Measurements from ENCODE around the gene RAP1GAP. TPM values are rescaled to one million over a fixed set of nuclear protein-coding genes. Genes with fewer than 3 reads are reported as not detected.

RAP1GAP gene
- total RNA-seq, 1 donor from 2014 or later: 1.1 TPM

- Histone ChIP-seq H3K4me3 (ENCODE audit: low read depth, low read length) (no peak overlapping the region), H3K27me3 (ENCODE audit: control insufficient read depth, insufficient read depth, low read length) (no peaks in the 10 kb centered on the region), H3K36me3 (ENCODE audit: control insufficient read depth, insufficient read depth, low read length) (no peaks in the 10 kb centered on the region)
- TF ChIP-seq CTCF (IDR thresholded peaks at IDR 0.05; ENCODE audit: insufficient read depth, low read length, severe bottlenecking): no peak
- peak; percentile 95 for FAIRE-seq
- no peak for DNase-seq (ENCODE audit: low read depth)
Observed at GRCh38 chr1:21605012-21605715, 64.0 kb downstream of the RAP1GAP start.

- FAIRE-seq (no peak), DNase-seq (ENCODE audit: low read depth) (no peak)
- no peak for TF ChIP-seq CTCF (IDR thresholded peaks at IDR 0.05; ENCODE audit: insufficient read depth, low read length, severe bottlenecking)
- Histone ChIP-seq H3K27me3 (ENCODE audit: control insufficient read depth, insufficient read depth, low read length) (no peaks in the 10 kb centered on the region), H3K4me3 (ENCODE audit: low read depth, low read length) (no peak overlapping the region), H3K36me3 (ENCODE audit: control insufficient read depth, insufficient read depth, low read length) (no peaks in the 10 kb centered on the region)
Observed at GRCh38 chr1:21604208-21604957, 64.8 kb downstream of the RAP1GAP start.

GRCh38 chr1:21603177-21604138, 65.7 kb downstream of the RAP1GAP start:
- DNase-seq (ENCODE audit: low read depth) (no peak), FAIRE-seq (no peak)
- Histone ChIP-seq H3K4me3 (ENCODE audit: low read depth, low read length) (no peak overlapping the region), H3K27me3 (ENCODE audit: control insufficient read depth, insufficient read depth, low read length) (no peaks in the 10 kb centered on the region), H3K36me3 (ENCODE audit: control insufficient read depth, insufficient read depth, low read length) (no peaks in the 10 kb centered on the region)
- TF ChIP-seq CTCF (IDR thresholded peaks at IDR 0.05; ENCODE audit: insufficient read depth, low read length, severe bottlenecking): no peak

GRCh38 chr1:21601278-21602048, 67.7 kb downstream of the RAP1GAP start:
- Histone ChIP-seq H3K27me3 (ENCODE audit: control insufficient read depth, insufficient read depth, low read length) (no peaks in the 10 kb centered on the region), H3K4me3 (ENCODE audit: low read depth, low read length) (no peak overlapping the region), H3K36me3 (ENCODE audit: control insufficient read depth, insufficient read depth, low read length) (no peaks in the 10 kb centered on the region)
- DNase-seq (ENCODE audit: low read depth) (no peak), FAIRE-seq (no peak)
- TF ChIP-seq CTCF (IDR thresholded peaks at IDR 0.05; ENCODE audit: insufficient read depth, low read length, severe bottlenecking): no peak

- FAIRE-seq: no peak
- DNase-seq (ENCODE audit: low read depth): no peak
- no peak overlapping the region for H3K4me3 ChIP-seq (ENCODE audit: low read depth, low read length)
- H3K36me3 ChIP-seq (ENCODE audit: control insufficient read depth, insufficient read depth, low read length): no peaks in the 10 kb centered on the region
- H3K27me3 ChIP-seq (ENCODE audit: control insufficient read depth, insufficient read depth, low read length): no peaks in the 10 kb centered on the region
- no peak for TF ChIP-seq CTCF (IDR thresholded peaks at IDR 0.05; ENCODE audit: insufficient read depth, low read length, severe bottlenecking)
Observed at GRCh38 chr1:21599402-21599801, 69.8 kb downstream of the RAP1GAP start.
